ENCODE data around the gene NPTX1. TPM values are rescaled to one million over a fixed set of nuclear protein-coding genes. Genes with fewer than 3 reads are reported as not detected.

Gene NPTX1
- total RNA-seq, 1 experiment from 2014 or later = 0.80 TPM

GRCh38 chr17:80504686-80505413 lies 28.4 kb upstream of the NPTX1 start:
- peak; percentile 78 for DNase-seq (ENCODE audit: low read depth)

GRCh38 chr17:80503921-80504320 lies 27.5 kb upstream of the NPTX1 start:
- DNase-seq (ENCODE audit: low read depth) = no peak

- no peak for DNase-seq (ENCODE audit: low read depth)
Observed at GRCh38 chr17:80503031-80503430, 26.6 kb upstream of the NPTX1 start.

- no peak for DNase-seq (ENCODE audit: low read depth)
Observed at GRCh38 chr17:80502578-80502877, 26.1 kb upstream of the NPTX1 start.

- DNase-seq (ENCODE audit: low read depth) = peak; percentile 77
Observed at GRCh38 chr17:80501741-80502577, 25.6 kb upstream of the NPTX1 start.

GRCh38 chr17:80499961-80500665 lies 23.7 kb upstream of the NPTX1 start:
- DNase-seq (ENCODE audit: low read depth) = no peak

- DNase-seq (ENCODE audit: low read depth) = no peak
Observed at GRCh38 chr17:80499560-80499959, 23.2 kb upstream of the NPTX1 start.

GRCh38 chr17:80498920-80499410 lies 22.6 kb upstream of the NPTX1 start:
- DNase-seq (ENCODE audit: low read depth) = no peak

- peak; percentile 27 for DNase-seq (ENCODE audit: low read depth)
Observed at GRCh38 chr17:80498242-80498919, 22.0 kb upstream of the NPTX1 start.

- no peak for DNase-seq (ENCODE audit: low read depth)
Observed at GRCh38 chr17:80497726-80498241, 21.4 kb upstream of the NPTX1 start.

GRCh38 chr17:80494547-80494946 lies 18.1 kb upstream of the NPTX1 start:
- no peak for DNase-seq (ENCODE audit: low read depth)

- no peak for DNase-seq (ENCODE audit: low read depth)
Observed at GRCh38 chr17:80492343-80493136, 16.1 kb upstream of the NPTX1 start.

GRCh38 chr17:80491478-80492342 lies 15.3 kb upstream of the NPTX1 start:
- DNase-seq (ENCODE audit: low read depth) = no peak

GRCh38 chr17:80487511-80487910 lies 11.1 kb upstream of the NPTX1 start:
- DNase-seq (ENCODE audit: low read depth) = no peak

GRCh38 chr17:80486692-80487091 lies 10.3 kb upstream of the NPTX1 start:
- DNase-seq (ENCODE audit: low read depth) = no peak

- no peak for DNase-seq (ENCODE audit: low read depth)
Observed at GRCh38 chr17:80485846-80486245, 9.4 kb upstream of the NPTX1 start.

GRCh38 chr17:80482555-80483308 lies 6.3 kb upstream of the NPTX1 start:
- no peak for DNase-seq (ENCODE audit: low read depth)

- no peak for DNase-seq (ENCODE audit: low read depth)
Observed at GRCh38 chr17:80482058-80482318, 5.6 kb upstream of the NPTX1 start.
